HL-60/S4 treated with retinoic acid at 250 ng/mL for 4 days and 3 days (cell line): ENCODE data around the gene ELF2.
"Not testable (repeated sequence)": the region's sequence is repeated elsewhere in the genome, so short reads cannot be mapped to it uniquely, and the experiment has no call there.

Source experiments
- in situ Hi-C: fragments of 300-500 bp; cut with MboI; formaldehyde crosslinking; loops from 2 replicates; pipeline ENCODE4 v1.7.0; 2022; ENCODE audit warnings: low sequenced_read_pairs

ELF2 gene

GRCh38 chr4:139144911-139145551 lies 32.0 kb downstream of the ELF2 start:
- in situ Hi-C loops: no loop called here

GRCh38 chr4:139144161-139144859 lies 32.7 kb downstream of the ELF2 start:
- in situ Hi-C loops: no loop called here

GRCh38 chr4:139142980-139143379 lies 34.0 kb downstream of the ELF2 start:
- in situ Hi-C loops: no loop called here

DNA sequence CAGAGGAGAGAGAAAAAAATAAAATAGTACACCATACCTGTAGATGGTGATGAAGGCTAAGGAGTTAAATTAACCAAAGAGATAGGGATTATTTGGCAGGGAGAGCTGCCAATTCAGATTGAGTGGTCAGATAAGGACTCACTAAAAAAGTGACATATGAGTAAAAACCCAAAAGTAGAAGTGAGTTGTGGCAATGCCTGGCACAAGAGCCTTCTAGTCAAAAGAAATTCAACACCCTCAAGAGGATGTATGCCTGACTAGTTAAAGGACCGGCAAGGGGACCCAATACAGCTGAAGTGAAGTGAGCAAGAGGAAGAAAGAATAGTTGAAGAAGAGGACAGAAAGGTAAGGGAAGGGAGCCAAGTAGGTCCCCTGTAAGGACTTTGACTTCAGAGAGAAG lies 34.9 kb downstream of the ELF2 start:
- in situ Hi-C loops: no loop called here

GRCh38 chr4:139137763-139138162 lies 39.3 kb downstream of the ELF2 start:
- in situ Hi-C loops: no loop called here

- in situ Hi-C loops: no loop called here
Observed at GRCh38 chr4:139134403-139134802, 42.6 kb downstream of the ELF2 start.

DNA sequence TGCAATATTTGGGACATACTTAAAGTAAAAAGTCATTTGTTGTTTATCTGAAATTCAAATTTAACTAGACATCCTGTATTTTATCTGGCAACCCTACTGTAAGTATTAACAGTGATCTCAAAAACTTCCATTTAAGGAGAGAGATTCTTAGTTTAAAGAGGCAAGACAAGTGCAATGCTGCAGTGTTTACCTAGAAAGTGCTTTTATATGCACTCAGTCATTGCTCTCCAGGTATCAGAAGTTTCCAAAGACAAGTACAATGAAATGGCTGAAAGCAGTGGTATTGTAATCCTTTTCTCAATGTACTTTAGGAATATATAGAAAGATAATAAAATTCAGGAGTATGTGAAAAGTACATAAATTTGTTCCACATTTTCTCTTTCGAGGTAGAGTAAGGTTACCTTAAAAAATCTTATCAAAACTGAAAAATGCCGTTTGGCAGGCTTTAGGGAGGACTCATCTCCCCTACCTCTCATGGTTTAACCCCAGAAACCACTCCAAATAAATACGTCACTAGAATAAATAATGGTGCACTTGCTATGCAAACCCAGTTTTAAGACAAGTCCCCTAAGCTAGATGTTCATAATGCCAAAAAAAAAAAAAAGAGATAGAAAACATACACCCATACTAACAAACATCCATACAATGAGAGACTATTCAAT lies 45.7 kb downstream of the ELF2 start:
- in situ Hi-C loops: no loop called here

DNA sequence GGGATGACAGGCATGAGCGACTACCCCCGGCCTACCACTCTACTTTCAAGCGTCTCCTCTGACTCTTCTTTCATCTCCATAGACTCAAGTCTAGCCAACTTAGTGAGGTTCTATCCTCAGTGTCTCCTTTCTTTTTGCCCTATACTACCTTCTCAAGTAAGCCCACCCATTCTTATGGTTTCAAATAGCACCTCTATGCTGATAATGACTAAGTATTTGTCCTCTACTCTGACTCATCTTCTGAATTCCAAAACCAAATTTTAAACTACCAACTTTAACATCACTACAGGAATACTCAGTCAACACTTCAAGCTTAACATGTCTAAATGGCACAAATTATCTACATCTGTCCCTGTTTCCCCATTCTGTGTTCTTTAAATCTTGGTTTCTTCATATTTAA lies 47.8 kb downstream of the ELF2 start:
- in situ Hi-C loops: no loop called here

GRCh38 chr4:139126898-139127297 lies 50.1 kb downstream of the ELF2 start:
- in situ Hi-C loops: no loop called here

GRCh38 chr4:139123910-139124309 lies 53.1 kb downstream of the ELF2 start:
- in situ Hi-C loops: no loop called here

- in situ Hi-C loops: no loop called here
Observed at GRCh38 chr4:139118365-139118764, 58.7 kb downstream of the ELF2 start.

GRCh38 chr4:139115226-139115625 lies 61.8 kb downstream of the ELF2 start:
- in situ Hi-C loops: no loop called here

DNA sequence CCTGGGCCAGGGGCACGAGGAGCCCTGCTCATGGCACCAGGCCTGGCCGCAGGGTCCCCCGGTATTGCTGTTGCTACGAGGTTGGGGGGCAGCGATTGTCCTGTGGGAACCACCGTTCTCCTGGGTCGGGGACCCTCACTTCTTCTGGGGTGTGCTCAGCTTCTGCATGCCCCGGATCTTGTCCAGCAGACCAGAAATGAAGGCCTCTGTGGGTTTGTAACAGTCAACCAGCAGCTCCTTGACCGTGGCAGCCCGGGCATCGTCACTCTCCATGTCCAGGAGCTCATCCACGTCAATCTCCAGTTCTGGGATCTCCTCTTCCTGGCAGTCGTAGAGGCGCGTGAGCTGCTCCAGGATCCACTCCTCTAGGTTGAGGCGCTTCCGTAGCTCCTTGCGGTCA lies 62.2 kb downstream of the ELF2 start:
- in situ Hi-C loops: not testable (repeated sequence)

GRCh38 chr4:139112650-139113049 lies 64.4 kb downstream of the ELF2 start:
- in situ Hi-C loops: no loop called here

GRCh38 chr4:139108567-139109128 lies 68.4 kb downstream of the ELF2 start:
- in situ Hi-C loops: no loop called here

- in situ Hi-C loops: no loop called here
Observed at GRCh38 chr4:139099366-139099982, 77.5 kb downstream of the ELF2 start.

DNA sequence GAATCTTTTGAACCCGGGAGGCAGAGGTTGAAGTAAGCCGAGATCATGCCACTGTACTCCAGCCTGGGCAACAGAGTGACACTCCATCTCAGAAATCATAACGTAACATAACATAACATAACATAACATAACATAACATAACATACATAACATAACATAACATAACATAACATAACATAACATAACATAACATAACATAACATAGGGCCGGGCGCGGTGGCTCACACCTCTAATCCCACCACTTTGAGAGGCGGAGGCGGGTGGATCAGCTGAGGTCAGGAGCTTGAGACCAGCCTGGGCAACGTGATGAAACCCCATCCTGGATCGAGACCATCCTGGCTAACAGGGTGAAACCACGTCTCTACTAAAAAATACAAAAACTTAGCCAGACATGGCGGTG lies 84.7 kb downstream of the ELF2 start:
- in situ Hi-C loops: no loop called here

- in situ Hi-C loops: no loop called here
Observed at GRCh38 chr4:139085141-139085540, 91.9 kb downstream of the ELF2 start.

DNA sequence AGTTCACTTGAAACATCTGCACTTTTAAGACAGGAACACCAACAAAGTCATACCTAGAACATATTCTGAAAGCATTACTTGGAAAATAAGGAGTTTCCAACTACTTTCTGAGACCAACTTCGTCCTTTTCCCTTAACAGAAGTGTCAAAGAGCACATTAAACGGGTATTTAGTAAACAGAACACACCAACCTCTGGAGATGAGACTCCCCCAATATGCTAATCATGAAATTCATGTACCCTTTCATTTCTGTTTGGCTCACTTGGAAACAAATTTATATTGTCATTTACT lies 92.3 kb downstream of the ELF2 start:
- in situ Hi-C loops: no loop called here

DNA sequence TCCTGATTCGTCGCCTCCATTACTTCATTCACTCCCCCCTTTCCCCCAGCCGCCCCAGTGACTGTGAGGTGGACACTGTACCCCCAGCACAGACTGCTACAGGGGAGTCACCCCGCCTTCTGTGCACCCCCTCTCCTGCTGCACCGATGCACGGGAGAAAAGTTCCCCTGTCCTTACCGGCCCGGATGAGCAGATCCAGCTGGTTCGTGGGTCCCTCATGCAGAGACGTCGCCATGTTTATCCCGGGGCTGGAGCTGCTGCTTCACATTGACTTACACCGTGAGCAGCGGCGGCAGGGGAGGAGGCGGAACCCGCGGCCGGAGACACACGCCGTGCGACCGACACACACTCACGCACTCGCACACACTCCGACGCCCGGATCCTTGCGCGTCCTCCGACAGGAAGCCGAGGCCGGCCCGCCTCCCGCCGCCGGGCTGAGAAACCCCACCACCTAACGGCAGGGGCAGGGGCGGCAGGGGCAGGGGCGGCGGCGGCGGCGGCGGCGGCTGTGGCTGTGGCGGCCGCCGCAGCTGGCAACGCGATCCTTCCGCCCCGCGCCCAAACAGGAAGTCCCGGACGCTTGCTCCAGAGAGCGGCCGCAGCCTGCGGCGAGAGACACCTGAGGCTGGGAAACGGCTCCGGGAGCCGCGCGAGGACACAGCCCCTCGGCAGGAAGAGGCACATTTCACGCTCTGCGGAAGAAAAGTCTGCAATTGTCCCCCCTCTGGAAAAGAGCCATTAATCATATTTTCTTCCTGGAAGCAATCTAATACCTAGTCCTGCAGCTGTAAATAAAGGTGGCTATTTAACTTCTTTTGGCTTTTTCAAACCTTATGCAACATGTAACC lies 92.8 kb downstream of the ELF2 start:
- in situ Hi-C loops: no loop called here

GRCh38 chr4:139083607-139083955 lies 93.4 kb downstream of the ELF2 start:
- in situ Hi-C loops: no loop called here
